GM12873 (cell line): ENCODE results near the gene TPH2.

Source experiments
- CTCF ChIP-seq: IDR thresholded peaks from 2 replicates; pipeline ENCODE4 v1.5.1; 2012; ENCODE audit warnings: low read depth, mild to moderate bottlenecking, moderate library complexity, low read length, control low read depth; ENCODE audit not compliant: insufficient read depth; ENCODE audit errors: missing control alignments

The TPH2 gene

GRCh38 chr12:72025524-72025923, 86.9 kb downstream of the TPH2 start:
- no peak for TF ChIP-seq CTCF

- TF ChIP-seq CTCF: no peak
Observed at GRCh38 chr12:72028966-72029365, 90.3 kb downstream of the TPH2 start.

- TF ChIP-seq CTCF: no peak
Observed at GRCh38 chr12:72030277-72030676, 91.6 kb downstream of the TPH2 start.

- no peak for TF ChIP-seq CTCF
Observed at GRCh38 chr12:72031066-72031465, 92.4 kb downstream of the TPH2 start.

- no peak for TF ChIP-seq CTCF
Observed at GRCh38 chr12:72033991-72034390, 95.3 kb downstream of the TPH2 start.

- no peak for TF ChIP-seq CTCF
Observed at GRCh38 chr12:72035625-72036024, 97.0 kb downstream of the TPH2 start.

- no peak for TF ChIP-seq CTCF
Observed at GRCh38 chr12:72036393-72036792, 97.7 kb downstream of the TPH2 start.
